Neural cell (in vitro differentiated cells): ENCODE data around the gene IBA57. TPM values are rescaled to one million over a fixed set of nuclear protein-coding genes. Genes with fewer than 3 reads are reported as not detected.

Experiments used
- H2AFZ ChIP-seq: fragments of 200-600, 300-800 bp; sonication (generic), shearing (Covaris generic); 2 replicates; pipeline ENCODE4 v1.6.0; 2014; ENCODE audit warnings: low read depth, mild to moderate bottlenecking, antibody characterized with exemption, low read length, moderate library complexity
- H3F3A ChIP-seq: fragments of 200-600 bp; shearing (Covaris generic); 2 replicates; pipeline ENCODE4 v1.6.1; 2016; ENCODE audit warnings: mild to moderate bottlenecking, moderate library complexity, mixed read lengths, antibody characterized with exemption, low read length; ENCODE audit not compliant: insufficient read depth, poor library complexity, severe bottlenecking
- H3K27ac ChIP-seq: fragments of 200-600, 300-800 bp; sonication (generic), shearing (Covaris generic); 2 replicates; pipeline ENCODE4 v1.5.1; 2014; ENCODE audit warnings: mild to moderate bottlenecking, low read length, moderate library complexity
- H3K27me3 ChIP-seq: fragments of 300-800, 200-600 bp; sonication (generic), shearing (Covaris generic); 2 replicates; pipeline ENCODE4 v1.6.0; 2014; ENCODE audit warnings: mild to moderate bottlenecking, low read depth, low read length, moderate library complexity; ENCODE audit not compliant: insufficient read depth
- H3K36me3 ChIP-seq: fragments of 300-800, 200-600 bp; sonication (generic), shearing (Covaris generic); 2 replicates; pipeline ENCODE4 v1.5.1; 2014; ENCODE audit warnings: mild to moderate bottlenecking, antibody characterized with exemption, low read length, moderate library complexity; ENCODE audit not compliant: insufficient read depth
- H3K4me2 ChIP-seq: fragments of 300-800, 200-600 bp; sonication (generic), shearing (Covaris generic); 2 replicates; pipeline ENCODE4 v1.6.0; 2014; ENCODE audit warnings: mild to moderate bottlenecking, low read length
- H3K4me3 ChIP-seq: fragments of 300-800, 200-600 bp; sonication (generic), shearing (Covaris generic); 2 replicates; pipeline ENCODE4 v1.5.1; 2014; ENCODE audit warnings: mild to moderate bottlenecking, low read length, moderate library complexity
- H3K79me2 ChIP-seq: fragments of 200-600 bp; shearing (Covaris generic); replicated peaks from 2 replicates; pipeline ENCODE4 v1.6.0; 2014; ENCODE audit warnings: mild to moderate bottlenecking, low read length, moderate library complexity; ENCODE audit not compliant: insufficient read depth
- H3K9ac ChIP-seq: fragments of 300-800, 200-600 bp; sonication (generic), shearing (Covaris generic); 2 replicates; pipeline ENCODE4 v1.6.1; 2016; ENCODE audit warnings: mild to moderate bottlenecking, low read length, mixed read lengths
- H3K9me2 ChIP-seq: fragments of 200-600 bp; shearing (Covaris generic); 2 replicates; pipeline ENCODE4 v1.6.1; 2016; ENCODE audit warnings: mild to moderate bottlenecking, low read length, mixed read lengths; ENCODE audit not compliant: insufficient read depth
- H3K9me3 ChIP-seq: fragments of 200-600, 300-800 bp; sonication (generic), shearing (Covaris generic); 2 replicates; pipeline ENCODE4 v1.6.1; 2016; ENCODE audit warnings: mild to moderate bottlenecking, mixed run types, low read length, moderate library complexity, mixed read lengths
- H4K20me1 ChIP-seq: fragments of 200-600 bp; shearing (Covaris generic); 2 replicates; pipeline ENCODE4 v1.6.1; 2016; ENCODE audit warnings: mild to moderate bottlenecking, mixed run types; ENCODE audit not compliant: insufficient read depth
- CTCF ChIP-seq: fragments of 450-650 bp; IDR thresholded peaks from 2 replicates; pipeline ENCODE4 v1.5.1; 2014; ENCODE audit warnings: antibody characterized with exemption, mild to moderate bottlenecking, moderate library complexity; ENCODE audit not compliant: poor library complexity, severe bottlenecking
- EP300 ChIP-seq: fragments of 450-650 bp; conservative IDR thresholded peaks from 2 replicates; pipeline ENCODE4 v1.6.1; 2014; ENCODE audit warnings: antibody characterized with exemption, mild to moderate bottlenecking, moderate library complexity; ENCODE audit not compliant: poor library complexity, severe bottlenecking
- EZH2 ChIP-seq: fragments of 200-600, 300-800 bp; shearing (Covaris generic), sonication (generic); IDR thresholded peaks from 2 replicates; pipeline ENCODE4 v1.6.1; 2014; ENCODE audit warnings: antibody characterized with exemption, low read length, borderline replicate concordance, mild to moderate bottlenecking; ENCODE audit not compliant: insufficient read depth, poor library complexity, severe bottlenecking
- MXI1 ChIP-seq: fragments of 450-650 bp; conservative IDR thresholded peaks from 2 replicates; pipeline ENCODE4 v1.6.1; 2014; ENCODE audit warnings: antibody characterized with exemption, mild to moderate bottlenecking; ENCODE audit not compliant: poor library complexity, severe bottlenecking
- POLR2AphosphoS5 ChIP-seq: IDR thresholded peaks from 2 replicates; pipeline ENCODE4 v1.6.1; 2012
- RAD21 ChIP-seq: fragments of 450-650 bp; conservative IDR thresholded peaks from 2 replicates; pipeline ENCODE4 v1.6.1; 2014; ENCODE audit warnings: antibody characterized with exemption, mild to moderate bottlenecking, moderate library complexity
- REST ChIP-seq: IDR thresholded peaks from 2 replicates; pipeline ENCODE4 v1.6.1; 2012; ENCODE audit warnings: borderline replicate concordance
- SMC3 ChIP-seq: fragments of 450-650 bp; conservative IDR thresholded peaks from 2 replicates; pipeline ENCODE4 v1.6.1; 2014; ENCODE audit warnings: antibody characterized with exemption, mild to moderate bottlenecking, moderate library complexity; ENCODE audit not compliant: poor library complexity
- TAF1 ChIP-seq: IDR thresholded peaks from 2 replicates; pipeline ENCODE4 v1.6.1; 2012; ENCODE audit warnings: low read depth
- polyA plus RNA-seq: library from polyadenylated mRNA; depleted of rRNA; stranded (reverse); fragments of >200 nt; gene quantifications from 2 replicates; pipeline ENCODE4 v1.2.3, GENCODE V29; 2014

Gene IBA57
- polyA plus RNA-seq, 1 donor from 2014 or later, result 5.5 TPM

GRCh38 chr1:228139406-228139930 lies 26.1 kb upstream of the IBA57 start:
- Histone ChIP-seq H3K36me3 (no peaks in the 10 kb centered on the region), H2AFZ (peak overlapping the region; percentile 87), H3K27ac (peak overlapping the region; percentile 86), H3F3A (no peaks in the 10 kb centered on the region), H3K4me2 (peak overlapping the region; percentile 61), H3K4me3 (peak overlapping the region; percentile 69), H3K79me2 (peaks cover 26% of the 10 kb centered on the region), H3K9me2 (no peaks in the 10 kb centered on the region), H3K27me3 (peaks cover 21% of the 10 kb centered on the region), H4K20me1 (peaks cover 16% of the 10 kb centered on the region), H3K9me3 (no peaks in the 10 kb centered on the region), H3K9ac (peak overlapping the region; percentile 69)
- TF ChIP-seq EP300, result no peak
- peak; percentile 81 for TF ChIP-seq POLR2AphosphoS5

- peak; percentile 75 for TF ChIP-seq TAF1
- TF ChIP-seq MXI1, result peak; percentile 92
- no peak for TF ChIP-seq EZH2
- TF ChIP-seq CTCF, result peak; percentile 66
- peak; percentile 21 for TF ChIP-seq SMC3
- peak; percentile 91 for TF ChIP-seq POLR2AphosphoS5
- peak; percentile 89 for TF ChIP-seq REST
- TF ChIP-seq RAD21, result peak; percentile 17
- peak; percentile 89 for TF ChIP-seq EP300
- peak within 1 kb of the TSS; percentile 86 for H3K27ac ChIP-seq
Observed at GRCh38 chr1:228139931-228140723, 25.5 kb upstream of the IBA57 start, which contains the start of gene GUK1. Gene GUK1 (plus strand): TSS chr1:228140279. CDS start chr1:228140303, 24 bp downstream.

More at GRCh38 chr1:228139931-228140723, 25.5 kb upstream of the IBA57 start, which contains the start of gene GUK1:
- H3K4me3 ChIP-seq, result peak within 1 kb of the TSS; percentile 69
- H3K4me2 ChIP-seq, result peak within 1 kb of the TSS; percentile 96
- H3K27me3 ChIP-seq, result peaks cover 18% of the 10 kb centered on the region
- H4K20me1 ChIP-seq, result peaks cover 16% of the 10 kb centered on the region
- peak within 1 kb of the TSS; percentile 91 for H3K9ac ChIP-seq
- H3K9me3 ChIP-seq, result no peaks in the 10 kb centered on the region
- H3K36me3 ChIP-seq, result no peaks in the 10 kb centered on the region
- H3K79me2 ChIP-seq, result peaks cover 26% of the 10 kb centered on the region
- H3F3A ChIP-seq, result no peaks in the 10 kb centered on the region
- no peaks in the 10 kb centered on the region for H3K9me2 ChIP-seq
- H2AFZ ChIP-seq, result peak within 1 kb of the TSS; percentile 87
